ELR (cell line): ENCODE data around the gene CACTIN.
"Not testable (repeated sequence)": the region's sequence is repeated elsewhere in the genome, so short reads cannot be mapped to it uniquely, and the experiment has no call there.

Experiments
- DNase-seq: peaks from one replicate; pipeline ENCODE4 v3.0.0-alpha.2; 2015; ENCODE audit warnings: low read depth

Gene CACTIN

DNA sequence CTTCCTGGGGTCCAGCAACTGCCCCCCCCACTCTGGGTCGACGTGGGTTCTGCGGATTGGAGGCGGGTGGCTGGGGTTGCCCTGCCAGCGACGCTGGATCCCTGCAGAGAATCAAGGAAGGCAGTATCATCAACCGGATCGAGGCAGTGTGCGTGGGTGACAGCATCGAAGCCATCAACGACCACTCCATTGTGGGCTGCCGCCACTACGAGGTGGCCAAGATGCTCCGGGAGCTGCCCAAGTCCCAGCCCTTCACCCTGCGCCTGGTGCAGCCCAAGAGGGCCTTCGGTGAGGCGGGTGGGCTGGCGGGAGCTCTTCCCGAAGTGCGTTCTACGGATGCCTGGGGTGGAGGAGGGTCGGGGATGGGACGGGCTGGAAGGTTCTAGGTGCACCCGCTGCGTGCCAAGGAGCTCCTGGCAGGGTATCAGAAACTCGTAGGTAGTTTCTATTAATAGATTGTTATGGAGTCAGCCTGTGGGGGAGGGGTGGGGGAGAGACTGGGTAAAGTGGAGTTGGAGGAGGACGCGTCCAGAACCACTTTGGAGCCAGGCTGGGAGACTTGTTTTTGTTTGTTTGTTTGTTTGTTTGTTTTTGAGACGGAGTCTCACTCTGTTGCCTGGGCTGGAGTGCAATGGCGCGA lies 39.8 kb downstream of the CACTIN start:
- DNase-seq = no peak

DNA sequence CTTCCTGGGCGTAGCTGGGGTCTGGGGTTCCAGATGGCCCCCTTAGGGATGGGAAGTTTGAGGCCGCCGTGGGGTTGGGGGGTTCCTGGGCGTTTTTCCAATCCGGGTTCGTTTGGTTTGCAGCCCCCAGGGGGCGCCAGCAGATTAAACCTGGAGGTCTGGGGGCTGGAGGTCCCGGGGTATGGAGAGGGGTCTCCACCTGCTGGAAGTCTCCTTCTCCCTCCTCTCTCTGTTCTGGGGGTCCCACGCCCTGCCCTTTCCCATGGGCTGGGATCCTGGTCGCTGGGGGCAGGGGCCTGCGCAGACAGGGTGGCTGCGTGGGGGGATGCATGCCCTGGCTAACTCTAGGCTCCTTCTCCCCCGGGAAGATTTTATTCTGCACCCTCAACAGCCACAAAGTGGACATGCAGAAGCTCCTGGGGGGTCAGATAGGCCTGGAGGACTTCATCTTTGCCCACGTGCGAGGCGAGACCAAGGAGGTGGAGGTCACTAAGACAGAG lies 40.4 kb downstream of the CACTIN start:
- DNase-seq = no peak

DNA sequence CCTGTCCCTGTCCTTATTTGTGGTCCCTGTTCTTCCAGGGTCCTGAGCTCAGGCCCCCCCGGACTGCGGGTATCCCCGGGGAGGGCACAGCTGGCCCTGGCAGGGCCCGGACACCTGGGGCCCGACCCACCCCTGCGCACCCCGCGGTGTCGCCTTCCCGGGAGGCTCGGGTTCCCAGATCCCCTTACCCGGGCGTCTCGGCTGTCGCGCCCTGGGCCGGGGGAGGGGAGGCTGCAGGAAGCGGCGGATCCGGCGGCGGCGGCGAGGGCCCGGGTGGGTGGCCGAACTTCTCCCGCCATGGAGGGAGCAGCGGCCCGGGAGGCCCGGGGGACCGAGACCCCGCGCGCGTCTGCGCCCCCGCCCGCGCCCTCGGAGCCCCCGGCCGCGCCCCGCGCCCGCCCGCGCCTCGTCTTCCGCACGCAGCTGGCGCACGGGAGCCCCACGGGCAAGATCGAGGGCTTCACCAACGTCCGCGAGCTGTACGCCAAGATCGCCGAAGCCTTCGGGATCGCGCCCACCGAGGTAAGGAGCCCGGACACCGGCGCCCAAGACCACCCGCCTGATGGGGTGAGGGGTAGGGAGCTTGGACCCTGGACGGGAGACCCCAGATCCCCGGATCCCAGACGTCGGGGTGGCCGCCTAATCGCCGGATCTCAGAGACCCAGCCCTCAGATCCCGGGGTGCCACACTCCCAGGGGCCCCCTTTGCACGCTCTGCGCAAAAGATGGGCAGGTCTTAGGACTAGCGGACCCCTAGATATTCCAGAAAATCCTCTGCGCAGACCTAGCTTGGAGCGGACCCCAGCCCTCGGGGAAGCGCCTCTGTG lies 41.1 kb downstream of the CACTIN start, which contains the start of gene GIPC3:
Gene GIPC3, plus strand, starts transcription at position 178 of the 826 bp plus-strand sequence. Its CDS starts 120 bp downstream, at position 298.
- no peak for DNase-seq

DNA sequence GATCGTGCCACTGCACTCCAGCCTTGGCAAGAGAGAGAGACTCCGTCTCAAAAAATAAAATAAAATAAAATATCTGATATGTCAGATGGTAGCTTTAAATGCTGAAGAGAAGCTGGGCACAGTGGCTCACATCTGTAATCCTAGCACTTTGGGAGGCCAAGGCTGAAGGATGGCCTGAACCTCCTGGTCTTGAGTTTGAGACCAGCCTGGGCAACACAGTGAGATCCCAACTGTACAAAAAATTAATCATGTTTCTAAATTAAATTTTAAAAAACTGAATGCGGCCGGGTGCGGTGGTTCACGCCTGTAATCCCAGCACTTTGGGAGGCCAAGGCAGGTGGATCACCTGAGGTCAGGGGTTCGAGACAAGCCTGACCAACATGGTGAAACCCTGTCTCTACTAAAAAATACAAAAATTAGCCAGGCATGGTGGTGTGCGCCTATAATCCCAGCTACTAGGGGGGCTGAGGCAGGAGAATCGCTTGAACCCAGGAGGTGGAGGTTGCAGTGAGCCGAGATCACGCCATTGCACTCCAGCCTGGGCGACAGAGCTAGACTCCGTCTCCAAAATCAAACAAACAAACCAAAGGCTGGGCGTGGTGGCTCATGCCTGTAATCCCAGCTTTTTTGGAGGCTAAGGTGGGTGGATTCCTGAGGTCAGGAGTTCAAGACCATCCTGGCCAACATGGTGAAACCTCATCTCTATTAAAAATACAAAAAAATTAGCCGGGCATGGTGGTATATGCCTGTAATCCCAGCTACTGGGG lies 42.4 kb downstream of the CACTIN start:
- DNase-seq = not testable (repeated sequence)

DNA sequence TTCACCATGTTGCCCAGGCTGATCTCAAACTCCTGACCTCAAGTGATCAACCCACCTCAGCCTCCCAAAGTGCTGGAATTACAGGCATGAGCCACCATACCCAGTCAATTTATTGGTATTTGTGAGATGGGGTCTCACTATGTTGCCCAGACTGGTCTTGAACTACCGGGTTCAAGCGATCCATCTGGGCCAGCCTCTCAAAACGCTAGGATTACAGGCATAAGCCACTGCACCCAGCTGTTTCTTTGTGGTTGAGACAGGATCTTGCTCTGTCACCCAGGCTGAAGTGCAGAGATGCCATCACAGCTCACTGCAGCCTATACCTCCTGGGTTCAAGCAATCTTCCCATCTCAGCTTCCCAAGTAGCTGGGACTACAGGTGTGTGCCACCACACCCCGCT lies 44.8 kb downstream of the CACTIN start:
- not testable (repeated sequence) for DNase-seq

DNA sequence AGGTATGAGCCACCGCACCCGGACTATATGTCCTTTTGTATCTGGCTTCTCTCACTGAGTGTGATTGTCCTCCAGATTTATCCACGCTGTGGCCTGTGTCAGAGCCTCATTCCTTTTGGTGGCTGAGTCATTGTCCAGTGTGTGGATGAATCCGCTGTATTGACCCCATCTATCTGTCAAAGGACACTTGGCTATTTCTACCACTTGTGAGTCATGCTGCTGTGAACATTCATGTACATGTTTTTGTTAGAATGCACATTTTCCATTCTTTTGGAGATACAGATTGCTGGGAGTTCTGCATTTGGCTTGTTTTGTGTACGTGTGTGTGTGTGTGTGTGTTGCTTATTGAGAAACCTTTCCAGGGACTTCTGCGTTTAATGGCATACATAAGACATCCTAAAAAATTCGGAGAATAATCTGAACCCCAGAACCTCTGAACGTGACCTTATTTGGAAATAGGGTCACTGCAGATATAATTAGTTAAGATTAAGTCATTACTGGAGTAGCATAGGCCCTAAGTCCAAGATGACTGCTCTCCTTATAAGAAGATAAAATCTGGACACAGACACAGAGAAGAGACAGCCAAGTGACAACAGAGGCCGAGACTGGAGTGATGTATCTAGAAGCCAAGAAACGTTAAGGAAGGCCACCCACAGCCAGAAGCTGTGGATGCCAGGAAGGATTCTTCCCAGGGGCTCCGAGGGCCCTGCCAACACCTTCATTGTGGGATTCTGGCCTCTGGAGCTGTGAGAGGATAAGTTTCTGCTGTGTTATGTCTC lies 46.2 kb downstream of the CACTIN start:
- peak; percentile 97 for DNase-seq

DNA sequence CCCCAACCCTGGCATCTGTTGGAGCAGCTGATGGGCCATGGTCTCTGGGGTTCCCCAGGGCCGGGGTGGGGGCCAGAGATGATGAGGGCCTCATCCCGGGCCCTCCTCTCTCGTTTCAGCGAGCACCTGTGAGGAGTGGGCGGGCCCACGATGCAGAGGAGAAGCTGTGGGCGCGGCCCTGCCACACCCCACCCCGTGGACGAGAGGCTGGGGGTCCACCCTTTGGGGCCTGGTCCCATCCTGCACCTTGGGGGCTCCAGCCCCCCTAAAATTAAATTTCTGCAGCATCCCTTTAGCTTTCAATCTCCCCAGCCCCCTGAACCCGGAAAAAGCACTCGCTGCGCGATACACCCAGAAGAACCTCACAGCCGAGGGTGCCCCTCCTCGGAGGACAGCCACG lies 48.2 kb downstream of the CACTIN start:
- no peak for DNase-seq

DNA sequence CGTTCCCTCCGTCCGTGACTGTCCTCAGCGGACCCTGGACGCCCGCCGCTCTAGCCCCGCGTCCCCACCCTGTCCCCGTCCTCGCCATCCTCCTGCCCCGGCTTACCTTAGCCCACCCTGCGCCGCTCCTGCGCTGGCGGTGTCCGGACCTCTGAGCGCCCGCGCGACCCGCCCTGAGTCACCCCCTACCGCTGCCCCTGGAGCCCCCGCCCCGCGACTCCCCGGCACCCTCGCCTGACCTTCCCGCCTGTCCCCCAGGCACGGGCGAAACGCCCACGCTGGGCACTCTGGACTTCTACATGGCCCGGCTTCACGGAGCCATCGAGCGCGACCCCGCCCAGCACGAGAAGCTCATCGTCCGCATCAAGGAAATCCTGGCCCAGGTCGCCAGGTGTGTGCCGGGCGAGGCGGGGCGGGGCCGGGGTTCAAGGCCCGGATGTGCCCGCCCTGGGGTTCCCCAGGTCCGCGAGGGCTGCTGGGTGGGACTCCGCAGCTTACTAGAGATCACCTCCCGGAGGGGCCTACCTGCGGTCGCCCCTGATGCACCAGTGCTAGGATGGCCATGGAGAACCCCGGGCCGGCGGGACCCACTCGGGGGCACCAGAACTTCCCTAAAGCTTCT lies 48.8 kb downstream of the CACTIN start:
- DNase-seq = no peak

DNA sequence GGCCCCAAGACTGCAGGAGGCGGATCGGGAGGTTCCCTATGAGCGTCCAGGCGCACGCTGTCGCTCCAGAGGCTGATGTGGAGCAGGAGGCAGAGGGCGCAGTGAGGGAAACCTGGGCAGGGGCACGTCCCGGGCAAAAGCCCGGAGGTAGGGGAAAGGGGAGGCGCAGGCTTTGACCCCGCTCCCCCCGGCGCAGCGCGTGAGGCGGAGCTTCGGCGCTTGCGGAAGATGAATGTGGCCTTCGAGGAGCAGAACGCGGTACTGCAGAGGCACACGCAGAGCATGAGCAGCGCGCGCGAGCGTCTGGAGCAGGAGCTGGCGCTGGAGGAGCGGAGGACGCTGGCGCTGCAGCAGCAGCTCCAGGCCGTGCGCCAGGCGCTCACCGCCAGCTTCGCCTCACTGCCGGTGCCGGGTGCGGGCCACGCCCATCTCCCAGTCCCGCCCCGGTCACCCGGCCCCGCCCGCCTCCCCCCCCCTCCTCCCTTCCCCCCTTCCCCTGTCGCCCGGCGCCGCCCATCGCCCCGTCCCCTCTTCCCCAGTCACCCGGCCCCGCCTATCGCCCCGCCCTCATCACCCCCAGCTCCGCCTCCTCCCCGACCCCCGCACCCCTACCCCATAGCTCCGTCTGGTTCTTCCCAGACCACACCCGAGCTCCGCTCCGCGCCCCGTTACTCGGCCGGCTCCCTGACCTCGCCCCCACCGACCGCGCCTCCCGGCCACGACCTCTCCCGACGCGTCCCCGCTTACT lies 49.7 kb downstream of the CACTIN start:
- no peak for DNase-seq

DNA sequence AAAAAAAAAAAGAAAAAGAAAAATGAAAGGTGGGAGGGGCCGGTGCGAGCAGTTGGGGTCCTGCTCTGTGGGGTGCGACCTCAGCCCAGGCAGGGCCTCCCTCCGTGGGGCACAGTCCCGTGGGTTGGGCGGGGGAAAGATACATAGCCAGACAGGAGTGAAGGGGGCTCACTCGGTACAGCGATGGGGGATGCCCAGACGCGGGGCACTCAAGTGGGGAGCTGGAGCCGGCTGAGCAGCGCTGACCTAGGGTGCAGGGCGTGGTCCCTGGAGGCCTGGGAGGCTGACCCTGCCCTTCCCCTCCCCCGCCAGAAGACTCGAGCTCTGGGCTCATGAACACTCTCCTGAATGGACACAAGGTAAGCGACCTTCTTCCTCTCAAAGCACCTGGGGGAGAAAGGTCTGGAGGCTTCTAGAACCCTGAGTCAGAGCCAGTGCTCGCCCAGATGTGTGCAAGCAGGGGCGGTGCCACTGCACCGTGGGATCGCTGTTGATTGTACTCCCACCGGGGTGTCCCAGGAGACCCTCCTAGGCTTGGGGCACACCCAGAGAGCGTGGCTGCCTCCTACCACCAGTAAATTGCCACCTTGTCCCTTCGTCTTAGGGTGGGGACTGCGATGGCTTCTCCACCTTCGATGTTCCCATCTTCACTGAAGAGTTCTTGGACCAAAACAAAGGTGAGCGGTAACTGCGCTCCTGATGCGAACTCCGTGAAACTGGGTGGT lies 50.5 kb downstream of the CACTIN start:
- no peak for DNase-seq

DNA sequence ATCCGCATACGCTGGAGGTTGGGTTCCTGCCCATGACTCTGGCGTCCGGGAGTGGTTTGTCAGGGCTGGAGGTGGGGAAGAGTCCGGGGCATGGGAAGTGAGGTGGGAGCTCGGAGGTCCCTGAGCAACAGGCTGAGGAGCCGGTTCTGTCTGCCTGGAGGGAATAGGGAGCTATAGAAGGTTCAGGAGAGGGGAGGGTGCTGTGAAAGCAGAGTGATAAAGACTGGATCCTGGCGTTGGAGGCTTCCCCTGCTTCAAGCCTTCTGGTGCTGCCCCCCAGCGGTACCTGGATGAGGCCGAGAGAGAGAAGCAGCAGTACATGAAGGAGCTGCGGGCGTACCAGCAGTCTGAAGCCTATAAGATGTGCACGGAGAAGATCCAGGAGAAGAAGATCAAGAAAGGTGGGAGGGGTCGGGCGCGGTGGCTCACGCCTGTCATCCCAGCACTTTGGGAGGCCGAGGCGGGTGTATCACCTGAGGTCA lies 51.3 kb downstream of the CACTIN start:
- peak; percentile 66 for DNase-seq

DNA sequence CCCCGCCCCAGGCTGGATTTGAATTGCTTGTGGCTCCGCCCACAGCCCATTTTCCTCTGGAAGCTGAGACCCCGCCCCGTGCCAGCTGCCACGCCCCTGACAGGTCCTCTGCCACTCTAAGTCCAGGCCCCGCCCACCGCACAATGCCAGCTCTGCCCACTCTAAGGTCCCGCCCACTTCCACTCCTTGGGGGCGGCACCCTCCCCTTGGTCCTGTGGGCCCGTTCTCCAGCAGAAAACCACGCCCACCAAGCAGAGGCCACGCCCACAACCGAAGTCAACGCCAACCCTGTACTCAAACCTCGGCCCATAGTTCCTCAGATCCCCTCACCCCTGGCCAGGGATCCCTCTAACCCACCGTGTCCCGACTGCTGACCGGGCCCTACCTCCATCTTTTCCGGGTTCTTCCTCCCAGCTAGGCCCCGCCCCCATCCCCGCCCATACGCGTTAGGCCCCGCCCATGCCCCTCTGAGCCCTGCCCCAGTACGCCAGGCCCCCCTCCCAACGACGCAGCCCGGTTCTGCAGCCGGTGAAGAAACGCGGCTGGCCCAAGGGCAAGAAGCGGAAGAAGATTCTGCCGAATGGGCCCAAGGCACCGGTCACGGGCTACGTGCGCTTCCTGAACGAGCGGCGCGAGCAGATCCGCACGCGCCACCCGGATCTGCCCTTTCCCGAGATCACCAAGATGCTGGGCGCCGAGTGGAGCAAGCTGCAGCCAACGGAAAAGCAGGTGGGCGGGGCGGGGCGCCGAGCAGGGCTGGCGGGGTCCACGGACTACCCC lies 52.5 kb downstream of the CACTIN start:
- DNase-seq = peak; percentile 98

DNA sequence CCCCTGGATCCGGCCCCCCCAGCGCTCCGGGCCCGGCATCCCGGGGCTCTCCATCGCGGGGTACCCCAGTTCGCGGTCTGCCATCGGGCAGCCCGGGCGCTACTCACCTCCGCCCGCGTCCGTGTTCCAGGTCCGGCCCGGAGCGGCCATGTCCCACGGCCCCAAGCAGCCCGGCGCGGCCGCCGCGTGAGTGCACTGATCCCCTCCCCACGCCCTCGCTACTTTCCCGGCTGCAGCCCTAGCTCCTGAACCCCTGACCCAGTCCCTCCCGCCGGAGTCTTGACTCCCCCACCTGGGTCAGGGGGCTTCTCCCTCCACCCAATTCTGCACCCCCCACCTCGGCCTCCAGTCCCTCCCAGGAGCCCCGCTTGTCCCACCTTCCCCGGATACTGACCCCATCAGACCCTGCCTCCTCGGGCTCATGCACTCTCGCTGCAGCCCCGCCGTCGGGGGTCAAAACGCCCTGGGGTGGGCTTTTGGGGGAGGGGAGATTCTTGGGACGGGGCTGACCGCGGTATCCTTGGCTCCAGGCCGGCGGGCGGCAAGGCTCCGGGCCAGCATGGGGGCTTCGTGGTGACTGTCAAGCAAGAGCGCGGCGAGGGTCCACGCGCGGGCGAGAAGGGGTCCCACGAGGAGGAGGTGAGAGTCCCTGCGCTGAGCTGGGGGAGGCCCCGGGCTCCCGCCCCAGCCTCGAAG lies 53.3 kb downstream of the CACTIN start:
- DNase-seq = peak; percentile 42

DNA sequence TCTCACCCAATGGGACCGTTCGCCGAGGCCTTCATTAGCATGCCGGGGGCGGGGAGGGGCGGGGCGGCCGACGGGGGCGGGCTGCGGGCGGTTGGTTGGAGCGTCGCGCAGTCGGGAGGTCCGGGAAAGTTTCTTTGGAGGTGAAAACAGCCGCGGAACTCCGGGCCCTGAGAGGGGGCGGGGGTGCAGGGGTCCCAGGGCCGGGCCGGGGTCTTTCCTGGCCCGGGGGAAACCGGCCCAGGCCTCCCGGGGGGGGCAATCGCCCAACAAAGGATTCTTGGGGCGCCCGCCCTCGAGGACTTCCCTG lies 53.8 kb downstream of the CACTIN start, which contains the start of gene HMG20B:
Gene HMG20B, plus strand, starts transcription at position 90 of the 307 bp plus-strand sequence. CDS start 366 bp downstream, outside the sequence.
- DNase-seq = no peak

DNA sequence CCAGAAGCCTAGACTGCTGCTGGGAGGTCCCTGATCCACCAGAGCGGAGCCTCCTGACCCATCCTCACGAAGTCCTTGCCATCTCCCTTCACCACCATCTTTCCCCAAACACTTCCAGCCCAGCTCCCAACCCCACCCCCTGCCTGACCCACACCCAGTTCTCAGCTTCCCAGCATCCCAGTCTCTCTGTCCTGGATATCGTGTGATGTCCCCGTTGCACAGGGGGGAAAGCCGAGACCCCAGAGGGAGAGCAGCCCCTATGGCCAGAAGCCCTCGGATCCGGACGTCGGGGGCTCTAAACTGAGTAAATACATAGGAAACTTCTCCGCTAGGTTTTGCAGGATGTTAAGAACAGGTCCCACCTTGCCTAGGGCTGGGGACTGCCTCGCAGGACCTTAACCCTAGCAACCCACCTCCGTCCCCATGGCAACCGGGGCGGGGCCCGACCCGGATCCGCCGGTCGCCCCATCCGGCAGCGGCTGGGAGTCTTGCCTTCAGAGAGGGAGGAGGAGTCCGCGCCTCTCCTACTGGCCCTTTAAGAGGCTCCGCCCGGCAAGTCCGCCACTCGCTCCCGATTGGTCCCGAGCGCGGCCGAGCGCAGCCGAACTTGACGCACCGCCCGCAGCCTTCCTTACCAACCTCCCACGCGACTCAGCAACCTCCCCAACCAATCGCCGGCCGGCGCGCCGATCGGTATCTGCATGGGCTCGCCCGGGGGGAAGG lies 54.3 kb downstream of the CACTIN start:
- peak; percentile 100 for DNase-seq

DNA sequence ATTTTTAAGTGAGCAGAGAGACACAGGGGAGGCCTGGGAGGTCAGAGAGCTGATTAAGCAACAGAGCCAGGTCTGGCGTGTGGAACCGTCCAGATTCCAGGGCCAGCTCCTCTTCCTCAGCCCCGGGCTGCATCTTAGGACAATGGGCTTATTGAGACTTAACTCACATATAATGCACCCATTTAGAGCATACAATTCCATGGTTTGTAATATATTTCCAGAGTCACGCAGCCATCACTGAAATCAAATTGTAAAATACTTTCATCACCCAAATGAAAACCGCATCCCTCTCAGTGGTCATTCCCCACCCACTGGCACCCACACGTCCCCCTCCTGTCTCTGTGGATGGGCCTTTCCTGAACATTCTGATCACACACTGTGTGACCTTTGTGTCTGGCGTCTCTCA lies 56.0 kb downstream of the CACTIN start:
- no peak for DNase-seq

DNA sequence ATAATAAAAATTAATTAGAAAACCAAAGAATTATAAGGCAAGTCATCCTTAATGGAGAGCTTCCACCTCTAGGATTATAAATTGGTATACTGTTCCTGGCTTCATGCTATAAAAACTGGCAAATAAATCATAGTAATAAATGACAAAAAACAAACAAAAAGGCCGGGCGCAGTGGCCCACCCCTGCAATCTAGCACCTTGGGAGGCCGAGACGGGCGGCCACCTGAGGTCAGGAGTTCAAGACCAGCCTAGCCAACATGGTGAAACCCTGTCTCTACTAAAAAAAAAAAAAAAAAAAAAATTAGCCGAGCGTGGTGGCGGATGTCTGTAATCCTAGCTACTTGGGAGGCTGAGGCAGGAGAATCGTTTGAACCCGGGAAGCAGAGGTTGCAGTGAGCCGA lies 56.5 kb downstream of the CACTIN start:
- DNase-seq = not testable (repeated sequence)

DNA sequence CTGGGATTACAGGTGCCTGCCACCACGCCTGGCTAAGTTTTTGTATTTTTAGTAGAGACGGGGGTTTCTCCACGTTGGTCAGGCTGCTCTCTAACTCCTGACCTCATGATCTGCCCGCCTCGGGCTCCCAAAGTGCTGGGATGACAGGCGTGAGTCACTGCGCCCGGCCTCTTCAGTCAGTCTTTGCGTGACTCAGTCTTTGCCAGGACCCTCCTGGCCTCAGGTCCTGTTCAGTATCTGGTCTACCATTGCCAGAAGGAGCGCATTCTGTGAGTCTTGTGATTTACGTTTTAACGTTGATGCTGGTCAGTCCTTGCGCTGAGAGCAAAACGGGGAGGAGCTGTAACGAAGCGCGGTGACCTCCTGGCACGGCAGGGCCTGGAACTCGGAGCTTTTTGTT lies 61.5 kb downstream of the CACTIN start:
- peak; percentile 99 for DNase-seq
